HG03175 (cell line): ENCODE data around the gene HTR3C.
"Not testable (repeated sequence)": the region's sequence is repeated elsewhere in the genome, so short reads cannot be mapped to it uniquely, and the experiment has no call there.

Source experiments
- ATAC-seq: cut with Tn5 transposase; IDR thresholded peaks from one replicate; pipeline ENCODE4 v1.9.1; 2021; ENCODE audit warnings: mild to moderate bottlenecking, moderate library complexity; ENCODE audit not compliant: unreplicated experiment

The HTR3C gene, protein sequence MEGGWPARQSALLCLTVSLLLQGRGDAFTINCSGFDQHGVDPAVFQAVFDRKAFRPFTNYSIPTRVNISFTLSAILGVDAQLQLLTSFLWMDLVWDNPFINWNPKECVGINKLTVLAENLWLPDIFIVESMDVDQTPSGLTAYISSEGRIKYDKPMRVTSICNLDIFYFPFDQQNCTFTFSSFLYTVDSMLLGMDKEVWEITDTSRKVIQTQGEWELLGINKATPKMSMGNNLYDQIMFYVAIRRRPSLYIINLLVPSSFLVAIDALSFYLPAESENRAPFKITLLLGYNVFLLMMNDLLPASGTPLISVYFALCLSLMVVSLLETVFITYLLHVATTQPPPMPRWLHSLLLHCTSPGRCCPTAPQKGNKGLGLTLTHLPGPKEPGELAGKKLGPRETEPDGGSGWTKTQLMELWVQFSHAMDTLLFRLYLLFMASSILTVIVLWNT

GRCh38 chr3:184052767-184053166 lies at the start of gene HTR3C:
Gene HTR3C (plus strand): TSS chr3:184053047. CDS start chr3:184053081, 34 bp downstream.
- no peak for ATAC-seq

GRCh38 chr3:184003187-184003967 lies 49.5 kb upstream of the HTR3C start:
- no peak for ATAC-seq

GRCh38 chr3:184004476-184004875 lies 48.4 kb upstream of the HTR3C start:
- ATAC-seq = no peak

DNA sequence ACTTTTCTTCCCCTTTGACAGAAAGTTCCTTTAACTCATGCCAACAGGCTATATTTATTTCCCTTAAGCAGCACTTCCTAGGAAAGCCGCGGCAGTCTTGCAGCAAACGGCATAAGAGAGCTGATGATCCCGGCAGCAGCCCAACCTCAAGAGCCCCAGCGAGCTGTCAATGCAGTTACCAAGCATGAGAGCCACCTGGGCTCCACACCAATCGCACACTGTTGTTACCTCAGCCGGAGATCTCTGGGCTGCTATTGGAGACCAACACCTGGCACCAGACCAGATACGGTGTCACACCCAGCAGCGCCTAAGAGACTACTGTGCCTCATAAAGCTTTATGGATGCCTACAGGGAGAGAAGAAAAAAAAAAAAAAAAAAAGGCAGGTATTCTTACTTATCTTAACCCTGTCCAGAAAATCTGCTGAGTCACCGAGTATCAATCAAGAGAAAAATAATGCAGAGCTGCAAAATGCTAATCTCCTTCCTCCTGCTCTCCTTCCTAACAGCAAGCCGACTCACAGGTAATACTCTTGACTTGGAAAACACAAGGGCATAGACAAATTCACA lies 46.8 kb upstream of the HTR3C start:
- ATAC-seq = no peak

- ATAC-seq = not testable (repeated sequence)
These were observed 45.6 kb upstream of the HTR3C start for GRCh38 chr3:184007143-184007813.

GRCh38 chr3:184008161-184008560 lies 44.7 kb upstream of the HTR3C start:
- ATAC-seq = no peak

GRCh38 chr3:184011230-184011876 lies 41.5 kb upstream of the HTR3C start:
- no peak for ATAC-seq

GRCh38 chr3:184011937-184012889 lies 40.6 kb upstream of the HTR3C start:
- ATAC-seq = no peak

- no peak for ATAC-seq
These were observed 37.3 kb upstream of the HTR3C start for GRCh38 chr3:184015381-184016019.

- ATAC-seq = no peak
These were observed 36.7 kb upstream of the HTR3C start for GRCh38 chr3:184016169-184016570.

GRCh38 chr3:184016811-184017671 lies 35.8 kb upstream of the HTR3C start:
- peak; percentile 71 for ATAC-seq

GRCh38 chr3:184017672-184018423 lies 35.0 kb upstream of the HTR3C start, which contains the start of gene ABCC5:
Gene ABCC5 (minus strand): TSS chr3:184017884. CDS start chr3:184014392, 3,492 bp downstream.
- peak; percentile 97 for ATAC-seq

DNA sequence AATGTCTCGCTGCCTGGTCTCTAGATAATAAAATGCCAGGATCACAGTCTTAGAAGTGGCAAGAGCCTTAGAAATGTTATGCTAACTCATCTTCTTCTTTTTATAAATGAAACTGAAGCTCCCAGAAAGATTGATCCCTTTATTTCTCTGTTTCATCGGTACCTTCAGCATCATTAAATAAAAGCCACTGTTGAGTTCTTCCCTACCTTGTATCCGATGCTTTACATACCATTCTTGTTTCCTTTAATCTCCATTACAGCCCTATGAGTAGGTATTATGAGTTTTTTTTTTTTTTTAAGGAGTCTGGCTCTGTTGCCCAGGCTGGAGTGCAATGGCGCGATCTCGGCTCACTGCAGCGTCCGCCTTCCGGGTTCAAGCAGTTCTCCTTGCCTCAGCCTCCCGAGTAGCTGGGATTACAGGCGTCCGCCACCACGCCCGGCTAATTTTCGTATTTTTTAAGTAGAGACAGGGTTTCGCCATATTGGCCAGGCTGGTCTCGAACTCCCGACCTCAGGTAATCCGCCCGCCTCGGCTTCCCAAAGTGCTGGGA lies 34.3 kb upstream of the HTR3C start:
- no peak for ATAC-seq

GRCh38 chr3:184022323-184022722 lies 30.5 kb upstream of the HTR3C start:
- ATAC-seq = no peak

GRCh38 chr3:184025256-184025655 lies 27.6 kb upstream of the HTR3C start:
- ATAC-seq = not testable (repeated sequence)

DNA sequence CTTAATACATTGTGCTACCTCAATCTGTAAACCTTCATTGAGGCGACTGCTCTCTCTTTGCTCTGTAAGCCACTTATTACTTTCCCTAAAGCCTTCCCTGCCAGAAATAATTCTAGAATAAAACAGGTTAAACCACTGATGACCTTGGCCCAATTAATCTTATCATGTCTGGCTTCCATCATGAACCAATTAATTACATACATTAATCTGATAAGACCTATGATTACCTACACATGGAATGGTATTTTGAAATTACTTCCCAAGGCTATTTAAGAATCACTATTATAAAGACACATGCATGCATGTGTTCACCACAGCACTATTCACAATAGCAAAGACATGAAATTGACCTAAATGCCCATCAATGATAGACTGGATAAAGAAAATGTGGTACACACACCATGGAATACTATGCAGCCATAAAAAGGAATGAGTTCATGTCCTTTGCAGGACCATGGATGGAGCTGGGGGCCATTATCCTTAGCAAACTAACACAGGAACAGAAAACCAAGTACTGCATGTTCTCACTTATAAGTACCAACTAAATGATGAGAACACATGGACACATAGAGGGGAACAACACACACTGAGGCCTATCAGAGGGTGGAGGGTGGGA lies 24.5 kb upstream of the HTR3C start:
- not testable (repeated sequence) for ATAC-seq
